Neural crest cell (in vitro differentiated cells): Measurements from ENCODE around the gene DNAJC11. TPM values are rescaled to one million over a fixed set of nuclear protein-coding genes. Genes with fewer than 3 reads are reported as not detected.
"Not testable (repeated sequence)": the region's sequence is repeated elsewhere in the genome, so short reads cannot be mapped to it uniquely, and the experiment has no call there.

Experiments used
- DNase-seq: peaks from one replicate; pipeline ENCODE4 v3.0.0; 2021; ENCODE audit warnings: low read depth, mixed read lengths, low spot score
- H3K27ac Mint-ChIP-seq: one replicate; pipeline ENCODE4 v1.8.0; 2021; ENCODE audit warnings: mild to moderate bottlenecking, mixed read lengths; ENCODE audit not compliant: unreplicated experiment
- H3K27me3 Mint-ChIP-seq: 2 replicates; pipeline ENCODE4 v1.8.0; 2021; ENCODE audit warnings: low read depth, mild to moderate bottlenecking, mixed read lengths
- H3K36me3 Mint-ChIP-seq: 2 replicates; pipeline ENCODE4 v1.8.0; 2021; ENCODE audit warnings: low read depth, mild to moderate bottlenecking, mixed read lengths
- H3K4me1 Mint-ChIP-seq: 2 replicates; pipeline ENCODE4 v1.8.0; 2021; ENCODE audit warnings: mixed read lengths
- H3K4me3 Mint-ChIP-seq: one replicate; pipeline ENCODE4 v1.8.0; 2021; ENCODE audit warnings: mild to moderate bottlenecking, mixed read lengths
- H3K9me3 Mint-ChIP-seq: 2 replicates; pipeline ENCODE4 v1.8.0; 2021; ENCODE audit warnings: mixed read lengths
- CTCF ChIP-seq: fragments of 200-600 bp; sonication (generic); conservative IDR thresholded peaks from 2 replicates; pipeline ENCODE4 v1.5.0; 2021; ENCODE audit warnings: antibody characterized with exemption, mild to moderate bottlenecking
- total RNA-seq: library from RNA; stranded (reverse); gene quantifications from 2 replicates; pipeline ENCODE4 v1.2.1, GENCODE V29; 2021

DNAJC11 gene
- total RNA-seq, 1 donor from 2014 or later, result 86.6 TPM

GRCh38 chr1:6603238-6603914 lies 98.2 kb downstream of the DNAJC11 start:
- Mint-ChIP-seq H3K27me3 (peaks cover 3% of the 10 kb centered on the region), H3K36me3 (no peaks in the 10 kb centered on the region), H3K4me3 (peak overlapping the region; percentile 89), H3K9me3 (no peaks in the 10 kb centered on the region), H3K27ac (peak overlapping the region; percentile 98), H3K4me1 (peaks cover 35% of the 10 kb centered on the region)
- DNase-seq, result peak; percentile 56
- no peak for TF ChIP-seq CTCF

GRCh38 chr1:6602669-6603237 lies 98.9 kb downstream of the DNAJC11 start, which contains the start of gene KLHL21:
Gene KLHL21, minus strand, starts transcription at chr1:6602869. Its CDS starts 52 bp downstream, at chr1:6602817.
- H3K27me3 Mint-ChIP-seq, result peaks cover 3% of the 10 kb centered on the region
- no peaks in the 10 kb centered on the region for H3K36me3 Mint-ChIP-seq
- TF ChIP-seq CTCF, result no peak
- peaks cover 35% of the 10 kb centered on the region for H3K4me1 Mint-ChIP-seq
- peak within 1 kb of the TSS; percentile 98 for H3K27ac Mint-ChIP-seq
- no peaks in the 10 kb centered on the region for H3K9me3 Mint-ChIP-seq
- peak within 1 kb of the TSS; percentile 91 for H3K4me3 Mint-ChIP-seq
- DNase-seq, result peak; percentile 73

- no peaks in the 10 kb centered on the region for H3K9me3 Mint-ChIP-seq
- H3K4me3 Mint-ChIP-seq, result peak overlapping the region; percentile 91
- TF ChIP-seq CTCF, result no peak
- H3K27me3 Mint-ChIP-seq, result peaks cover 3% of the 10 kb centered on the region
- peaks cover 35% of the 10 kb centered on the region for H3K4me1 Mint-ChIP-seq
- no peak for DNase-seq
- H3K36me3 Mint-ChIP-seq, result no peaks in the 10 kb centered on the region
- no peak overlapping the region for H3K27ac Mint-ChIP-seq
Measured at GRCh38 chr1:6601923-6602668, 99.5 kb downstream of the DNAJC11 start.

GRCh38 chr1:6601049-6601922 lies 100.3 kb downstream of the DNAJC11 start:
- no peak for TF ChIP-seq CTCF
- H3K4me3 Mint-ChIP-seq, result peak overlapping the region; percentile 91
- peak overlapping the region; percentile 1 for H3K27ac Mint-ChIP-seq
- H3K27me3 Mint-ChIP-seq, result peaks cover 3% of the 10 kb centered on the region
- H3K36me3 Mint-ChIP-seq, result no peaks in the 10 kb centered on the region
- H3K4me1 Mint-ChIP-seq, result peaks cover 35% of the 10 kb centered on the region
- DNase-seq, result no peak
- no peaks in the 10 kb centered on the region for H3K9me3 Mint-ChIP-seq

GRCh38 chr1:6600410-6601048 lies 101.1 kb downstream of the DNAJC11 start:
- no peaks in the 10 kb centered on the region for H3K9me3 Mint-ChIP-seq
- peaks cover 3% of the 10 kb centered on the region for H3K27me3 Mint-ChIP-seq
- TF ChIP-seq CTCF, result no peak
- DNase-seq, result no peak
- no peak overlapping the region for H3K27ac Mint-ChIP-seq
- peak overlapping the region; percentile 91 for H3K4me3 Mint-ChIP-seq
- no peaks in the 10 kb centered on the region for H3K36me3 Mint-ChIP-seq
- H3K4me1 Mint-ChIP-seq, result peaks cover 35% of the 10 kb centered on the region

GRCh38 chr1:6599991-6600390 lies 101.6 kb downstream of the DNAJC11 start:
- not testable (repeated sequence) for H3K27ac Mint-ChIP-seq, H3K9me3 Mint-ChIP-seq, H3K27me3 Mint-ChIP-seq, H3K36me3 Mint-ChIP-seq, DNase-seq
- Mint-ChIP-seq H3K4me1 (peaks cover 31% of the 10 kb centered on the region), H3K4me3 (peak overlapping the region; percentile 91)
